K562 (cell line): ENCODE results near the gene C17orf113. TPM values are rescaled to one million over a fixed set of nuclear protein-coding genes. Genes with fewer than 3 reads are reported as not detected.

Experiments
- ATAC-seq: fragments of 200-7000 bp; cut with Tn5 transposase; 3 replicates; pipeline ENCODE4 v1.9.1; 2020; ENCODE audit warnings: moderate library complexity
- BruUV-seq: library from RNA; stranded (reverse); fragments of 400-500 nt; replicated peaks from 2 replicates; lab custom pipeline; 2021; lab: Mats Ljungman, UMichigan
- CTCF ChIA-PET: fragments of 300-600 bp; formaldehyde crosslinking; extraction: SDS; loops from one replicate; lab custom pipeline; 2021; ENCODE audit warnings: low intra/inter-chr PET ratio; lab: Yijun Ruan, JAX
- POLR2A ChIA-PET: fragments of 300-600, 350-650 bp; sonication (Branson Sonifier 250); formaldehyde crosslinking; extraction: SDS; loops from one replicate; lab custom pipeline; 2021; ENCODE audit warnings: antibody characterized with exemption, inconsistent platforms; lab: Yijun Ruan, JAX
- DNase-seq, 4 experiments: peaks; one replicate each; pipeline versions ENCODE4 v3.0.0 to v3.0.0-alpha.2; 2011 to 2018; ENCODE audit warnings: low spot score in 3 of 4, mixed read lengths in 3 of 4; ENCODE audit errors: extremely low read depth in 1 of 4
- FAIRE-seq: peaks from 2 replicates; lab custom pipeline; 2011; peaks lifted over from hg19 to GRCh38; lab: Jason Lieb, UNC
- H2AFZ ChIP-seq: 2 replicates; pipeline ENCODE4 v1.6.0; 2011; ENCODE audit warnings: low read depth, low read length, control low read depth, inconsistent platforms
- H3K27ac ChIP-seq: fragments of 200-600 bp; 3 replicates; pipeline ENCODE4 v1.8.0; 2011; ENCODE audit warnings: low read depth, mild to moderate bottlenecking, control low read depth, inconsistent platforms, low read length, moderate library complexity, mixed read lengths; ENCODE audit errors: extremely low read depth
- H3K27me3 ChIP-seq, 2 experiments: fragments of 300-600 bp in 1 of 2; 2 replicates in 1 of 2; 3 replicates in 1 of 2; pipeline versions ENCODE4 v1.6.0 to v1.8.0; 2011; ENCODE audit warnings: inconsistent platforms in 2 of 2, low read length in 2 of 2, mild to moderate bottlenecking in 1 of 2, mixed read lengths in 1 of 2, moderate library complexity in 1 of 2; ENCODE audit not compliant: control insufficient read depth in 2 of 2, insufficient read depth in 2 of 2
- H3K36me3 ChIP-seq: fragments of 300-600 bp; 3 replicates; pipeline ENCODE4 v1.8.0; 2011; ENCODE audit warnings: mild to moderate bottlenecking, low read length, inconsistent platforms; ENCODE audit not compliant: control insufficient read depth, insufficient read depth
- H3K4me1 ChIP-seq, 2 experiments: fragments of 200-600 bp in 1 of 2; replicated peaks in 1 of 2; 2 replicates in 1 of 2; 3 replicates in 1 of 2; pipeline versions ENCODE4 v1.5.1 to v1.8.0; 2011; ENCODE audit warnings: inconsistent platforms in 2 of 2, low read length in 2 of 2, mild to moderate bottlenecking in 1 of 2, mixed read lengths in 1 of 2, moderate library complexity in 1 of 2; ENCODE audit not compliant: control insufficient read depth in 2 of 2, insufficient read depth in 2 of 2
- H3K4me2 ChIP-seq: 2 replicates; pipeline ENCODE4 v1.6.1; 2011; ENCODE audit warnings: low read length, control low read depth, inconsistent platforms, mixed read lengths; ENCODE audit not compliant: insufficient read depth
- H3K4me3 ChIP-seq: fragments of 200-600 bp; sonication (generic), shearing (Covaris generic); 2 replicates; pipeline ENCODE4 v1.5.1; 2016; ENCODE audit warnings: control low read depth, inconsistent platforms
- H3K79me2 ChIP-seq: fragments of 200-600 bp; 3 replicates; pipeline ENCODE4 v1.8.0; 2011; ENCODE audit warnings: low read length, inconsistent platforms; ENCODE audit not compliant: control insufficient read depth, insufficient read depth
- H3K9ac ChIP-seq, 2 experiments: 2 replicates each; pipeline versions ENCODE4 v1.6.0 to v1.6.1; 2011; ENCODE audit warnings: low read depth in 2 of 2, low read length in 2 of 2, control low read depth in 1 of 2, inconsistent platforms in 1 of 2, mild to moderate bottlenecking in 1 of 2, mixed read lengths in 1 of 2; ENCODE audit not compliant: insufficient read depth in 1 of 2
- H3K9me1 ChIP-seq: one replicate; pipeline ENCODE4 v1.6.0; 2011; ENCODE audit warnings: inconsistent platforms, mild to moderate bottlenecking, low read length, moderate library complexity; ENCODE audit not compliant: control insufficient read depth, insufficient read depth
- H3K9me3 ChIP-seq: replicated peaks from 2 replicates; pipeline ENCODE4 v1.5.1; 2011; ENCODE audit warnings: low read depth, low read length, inconsistent platforms; ENCODE audit not compliant: control insufficient read depth, insufficient read depth
- H4K20me1 ChIP-seq: replicated peaks from 2 replicates; pipeline ENCODE4 v1.6.1; 2011; ENCODE audit warnings: low read length, inconsistent platforms, mixed read lengths; ENCODE audit not compliant: control insufficient read depth, insufficient read depth
- CCNT2 ChIP-seq: IDR thresholded peaks from 2 replicates; pipeline ENCODE4 v1.6.1; 2011; ENCODE audit warnings: borderline replicate concordance, low read depth, mild to moderate bottlenecking, moderate library complexity, mixed read lengths, low read length; ENCODE audit not compliant: insufficient read length; ENCODE audit errors: extremely low read depth
- CEBPG ChIP-seq, 3 experiments: fragments of 200-800 bp in 1 of 3; sonication (Bioruptor generic) in 1 of 3; sonication (generic) in 1 of 3; formaldehyde crosslinking in 1 of 3; IDR thresholded peaks in 2 of 3; conservative IDR thresholded peaks in 1 of 3; 2 replicates each; pipeline versions ENCODE4 v1.6.1 to v1.8.0; 2016 to 2022; ENCODE audit warnings: missing compliant biosample characterization in 2 of 3, missing genetic modification characterization in 2 of 3, mild to moderate bottlenecking in 1 of 3, missing genetic modification reagents in 1 of 3
- CHD4 ChIP-seq: fragments of 200-600 bp; sonication (generic); IDR thresholded peaks from 3 replicates; pipeline ENCODE4 v1.6.1; 2012; ENCODE audit warnings: low read depth, mild to moderate bottlenecking, mixed read lengths, low read length, inconsistent platforms; ENCODE audit not compliant: insufficient read depth, insufficient replicate concordance, poor library complexity, severe bottlenecking
- GTF2B ChIP-seq: IDR thresholded peaks from 2 replicates; pipeline ENCODE4 v1.6.1; 2011; ENCODE audit not compliant: insufficient read length; ENCODE audit errors: extremely low read depth
- HMGN3 ChIP-seq: IDR thresholded peaks from 2 replicates; pipeline ENCODE4 v1.6.1; 2011; ENCODE audit warnings: borderline replicate concordance, low read depth, mild to moderate bottlenecking, mixed read lengths, low read length; ENCODE audit not compliant: insufficient read length; ENCODE audit errors: extremely low read depth
- HNRNPUL1 ChIP-seq: fragments of 200-400 bp; formaldehyde crosslinking; IDR thresholded peaks from 2 replicates; pipeline ENCODE4 v1.6.1; 2017; ENCODE audit warnings: low read length
- MYNN ChIP-seq, 2 experiments: sonication (generic); formaldehyde crosslinking in 1 of 2; IDR thresholded peaks; 2 replicates each; pipeline versions ENCODE4 v1.5.0 to v1.6.1; 2016 to 2020; ENCODE audit warnings: antibody characterized with exemption in 1 of 2, missing genetic modification reagents in 1 of 2
- POLR2H ChIP-seq: IDR thresholded peaks from 2 replicates; pipeline ENCODE4 v1.6.1; 2016; ENCODE audit warnings: missing genetic modification characterization, low read depth, mild to moderate bottlenecking, control low read depth, missing compliant biosample characterization, moderate library complexity
- RBM25 ChIP-seq: fragments of 200-400 bp; formaldehyde crosslinking; IDR thresholded peaks from 2 replicates; pipeline ENCODE4 v1.6.1; 2018; ENCODE audit warnings: low read length, low read depth, moderate library complexity; ENCODE audit not compliant: severe bottlenecking
- SETDB1 ChIP-seq: IDR thresholded peaks from one replicate; pipeline ENCODE4 v1.6.1; 2012; ENCODE audit warnings: low read length, control low read depth, inconsistent platforms
- SP2 ChIP-seq: IDR thresholded peaks from 2 replicates; pipeline ENCODE4 v1.6.1; 2011; ENCODE audit warnings: mild to moderate bottlenecking, low read depth, low read length, moderate library complexity; ENCODE audit not compliant: poor library complexity, severe bottlenecking; ENCODE audit errors: extremely low read depth
- TAF7 ChIP-seq: fragments of 450-650 bp; IDR thresholded peaks from 2 replicates; pipeline ENCODE4 v1.6.1; 2016; ENCODE audit warnings: missing genetic modification characterization, missing compliant biosample characterization
- ZNF121 ChIP-seq: sonication (generic); formaldehyde crosslinking; conservative IDR thresholded peaks from 2 replicates; pipeline ENCODE4 v1.8.0; 2022; ENCODE audit warnings: missing genetic modification reagents
- ZNF197 ChIP-seq: fragments of 200-800 bp; sonication (Bioruptor generic); IDR thresholded peaks from 2 replicates; pipeline ENCODE4 v1.6.1; 2016; ENCODE audit warnings: low read depth, missing genetic modification characterization, missing compliant biosample characterization
- ZNF717 ChIP-seq: fragments of 250-450 bp; sonication (Bioruptor Pico); IDR thresholded peaks from 2 replicates; pipeline ENCODE4 v1.5.0; 2021
- ZNF778 ChIP-seq: fragments of 450-650 bp; formaldehyde crosslinking; IDR thresholded peaks from 2 replicates; pipeline ENCODE4 v1.4.0; 2020; ENCODE audit warnings: mild to moderate bottlenecking, moderate library complexity
- WGBS: fragments of 100-300 bp; shearing (Covaris generic); methylation state at CpG from one replicate; pipeline ENCODE4 v1.1.6; 2016; ENCODE audit warnings: low coverage, mixed read lengths; ENCODE audit not compliant: insufficient coverage; ENCODE audit errors: missing lambda C conversion rate; 5-methylcytosine and 5-hydroxymethylcytosine counted together
- in situ Hi-C: fragments of 300-500 bp; cut with MboI; formaldehyde crosslinking; loops from 4 replicates; pipeline ENCODE4 v1.15.0; 2018; ENCODE audit warnings: inconsistent platforms, mixed read lengths
- intact Hi-C: fragments of 100-400 bp; cut with micrococcal nuclease; formaldehyde crosslinking; loops from 2 replicates; pipeline ENCODE4 v1.14.2; 2022
- polyA plus RNA-seq, 8 experiments: library from polyadenylated mRNA; depleted of rRNA in 4 of 8; stranded (reverse) in 5 of 8; unstranded in 3 of 8; fragments of >200 nt; fragmentation: Nextera tagmentation in 2 of 8; fragmentation: Illumina TruSeq in 1 of 8; extraction: Ambion mirVana in 2 of 8; extraction: Trizol in 1 of 8; gene quantifications; 2 replicates each; pipeline versions ENCODE4 v1.2.1 to v1.2.3, GENCODE V29; 2011 to 2014; ENCODE audit warnings: inconsistent platforms in 1 of 8, missing spikeins in 1 of 8
- total RNA-seq, 7 experiments: library from RNA; depleted of rRNA in 6 of 7; stranded (reverse); fragments of >200 nt in 6 of 7; fragmentation: Illumina TruSeq in 2 of 7; extraction: Trizol in 2 of 7; gene quantifications; 2 replicates each; pipeline versions ENCODE4 v1.2.1 to v1.2.3, GENCODE V29; 2011 to 2021; ENCODE audit warnings: low replicate concordance in 1 of 7
- TF ChIP-seq, protein P1 (sequence below): fragments of 450-650 bp; IDR thresholded peaks from 2 replicates; pipeline ENCODE4 v1.6.1; 2017; ENCODE audit warnings: antibody characterized with exemption, mild to moderate bottlenecking

C17orf113 gene
- total and polyA plus RNA-seq, 9 of the 15 experiments (the other 6 are each of a cell fraction or from before 2014, with no cell fraction given) = 0.10 to 1.2 (median 0.31) TPM

DNA sequence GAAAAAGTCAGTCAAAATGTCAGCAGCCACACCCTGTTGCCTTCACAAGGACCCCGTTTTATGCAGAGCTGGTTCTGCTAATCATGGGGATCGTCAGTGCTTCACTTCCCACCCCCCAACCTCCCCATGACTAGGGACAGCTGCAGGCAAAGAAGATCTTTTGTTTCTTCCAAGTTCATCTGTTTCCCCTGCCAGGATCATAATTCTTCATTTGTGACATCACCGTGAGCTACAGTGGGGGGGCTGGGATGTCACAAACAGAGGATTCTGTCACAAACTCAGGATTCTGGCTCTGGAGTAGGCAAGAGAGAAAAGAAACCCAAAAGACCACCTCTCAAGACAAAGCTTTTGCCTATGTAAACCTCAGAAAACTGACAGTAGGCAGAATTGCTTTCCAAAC is 57.8 kb downstream of the C17orf113 start:
- CTCF ChIA-PET = no interaction called here
- Histone ChIP-seq H3K4me2 (no peak overlapping the region), H3K9me3 (no peaks in the 10 kb centered on the region), H3K27ac (no peak overlapping the region), H3K9me1 (no peaks in the 10 kb centered on the region), H3K9ac (no peak overlapping the region), H3K79me2 (no peaks in the 10 kb centered on the region), H4K20me1 (no peaks in the 10 kb centered on the region), H3K36me3 (peaks cover 95% of the 10 kb centered on the region), H2AFZ (no peak overlapping the region), H3K4me1 (no peaks in the 10 kb centered on the region), H3K4me3 (no peak overlapping the region), H3K27me3 (no peaks in the 10 kb centered on the region)
- ATAC-seq (no peak), FAIRE-seq (no peak), DNase-seq (no peak)
- intact Hi-C loops = no loop called here
- no TSS peak for BruUV-seq
- POLR2A ChIA-PET = no interaction called here
- in situ Hi-C loops = no loop called here
- WGBS = 86% methylated on average over 3 of the region's 3 CpGs
- TF ChIP-seq SETDB1 (no peak), HNRNPUL1 (no peak), ZNF121 (CRISPR knock-in tag) (no peak), CHD4 (no peak), SP2 (no peak), POLR2H (tag) (no peak), ZNF778 (no peak), CEBPG (CRISPR knock-in tag; IDR thresholded peaks at IDR 0.05) (no peak), CEBPG (tag; conservative IDR thresholded peaks at IDR 0.05 in 1 of 2, IDR thresholded peaks at IDR 0.05 in 1 of 2) (no peak), CCNT2 (no peak), TAF7 (tag) (no peak), ZNF717 (CRISPR knock-in tag) (no peak), MYNN (IDR thresholded peaks at IDR 0.05) (no peak), MYNN (CRISPR knock-in tag; IDR thresholded peaks at IDR 0.05) (no peak), RBM25 (no peak), HMGN3 (no peak), ZNF197 (CRISPR knock-in tag) (no peak), GTF2B (no peak)
- TF ChIP-seq, protein P1, sequence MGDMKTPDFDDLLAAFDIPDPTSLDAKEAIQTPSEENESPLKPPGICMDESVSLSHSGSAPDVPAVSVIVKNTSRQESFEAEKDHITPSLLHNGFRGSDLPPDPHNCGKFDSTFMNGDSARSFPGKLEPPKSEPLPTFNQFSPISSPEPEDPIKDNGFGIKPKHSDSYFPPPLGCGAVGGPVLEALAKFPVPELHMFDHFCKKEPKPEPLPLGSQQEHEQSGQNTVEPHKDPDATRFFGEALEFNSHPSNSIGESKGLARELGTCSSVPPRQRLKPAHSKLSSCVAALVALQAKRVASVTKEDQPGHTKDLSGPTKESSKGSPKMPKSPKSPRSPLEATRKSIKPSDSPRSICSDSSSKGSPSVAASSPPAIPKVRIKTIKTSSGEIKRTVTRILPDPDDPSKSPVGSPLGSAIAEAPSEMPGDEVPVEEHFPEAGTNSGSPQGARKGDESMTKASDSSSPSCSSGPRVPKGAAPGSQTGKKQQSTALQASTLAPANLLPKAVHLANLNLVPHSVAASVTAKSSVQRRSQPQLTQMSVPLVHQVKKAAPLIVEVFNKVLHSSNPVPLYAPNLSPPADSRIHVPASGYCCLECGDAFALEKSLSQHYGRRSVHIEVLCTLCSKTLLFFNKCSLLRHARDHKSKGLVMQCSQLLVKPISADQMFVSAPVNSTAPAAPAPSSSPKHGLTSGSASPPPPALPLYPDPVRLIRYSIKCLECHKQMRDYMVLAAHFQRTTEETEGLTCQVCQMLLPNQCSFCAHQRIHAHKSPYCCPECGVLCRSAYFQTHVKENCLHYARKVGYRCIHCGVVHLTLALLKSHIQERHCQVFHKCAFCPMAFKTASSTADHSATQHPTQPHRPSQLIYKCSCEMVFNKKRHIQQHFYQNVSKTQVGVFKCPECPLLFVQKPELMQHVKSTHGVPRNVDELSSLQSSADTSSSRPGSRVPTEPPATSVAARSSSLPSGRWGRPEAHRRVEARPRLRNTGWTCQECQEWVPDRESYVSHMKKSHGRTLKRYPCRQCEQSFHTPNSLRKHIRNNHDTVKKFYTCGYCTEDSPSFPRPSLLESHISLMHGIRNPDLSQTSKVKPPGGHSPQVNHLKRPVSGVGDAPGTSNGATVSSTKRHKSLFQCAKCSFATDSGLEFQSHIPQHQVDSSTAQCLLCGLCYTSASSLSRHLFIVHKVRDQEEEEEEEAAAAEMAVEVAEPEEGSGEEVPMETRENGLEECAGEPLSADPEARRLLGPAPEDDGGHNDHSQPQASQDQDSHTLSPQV = no peak
